Prostate gland (tissue), 2 donors: ENCODE data around the gene SLC24A4. TPM values are rescaled to one million over a fixed set of nuclear protein-coding genes. Genes with fewer than 3 reads are reported as not detected.

Experiments used
- DNase-seq: peaks from one replicate; pipeline ENCODE4 v3.0.0-alpha.2; 2019; ENCODE audit warnings: low spot score
- H3K27ac ChIP-seq, 2 donors: fragments of 200-600 bp; sonication (generic); 2 replicates each; pipeline ENCODE4 v1.5.1; 2017 to 2019
- H3K27me3 ChIP-seq: fragments of 200-600 bp; sonication (generic); replicated peaks from 2 replicates; pipeline ENCODE4 v1.5.1; 2019; ENCODE audit not compliant: insufficient read depth
- H3K36me3 ChIP-seq, 2 donors: fragments of 200-600 bp; sonication (generic); 1 replicate in 1 of 2; 2 replicates in 1 of 2; pipeline versions ENCODE4 v1.5.1 to v1.8.1; 2017 to 2019
- H3K4me1 ChIP-seq: fragments of 200-600 bp; sonication (generic); replicated peaks from 2 replicates; pipeline ENCODE4 v1.5.1; 2019
- H3K4me3 ChIP-seq, 2 donors: fragments of 200-600 bp; sonication (generic); 2 replicates each; pipeline ENCODE4 v1.5.1; 2017 to 2019
- H3K9me3 ChIP-seq: fragments of 200-600 bp; sonication (generic); 2 replicates; pipeline ENCODE4 v1.5.1; 2017
- CTCF ChIP-seq, 4 experiments: fragments of 200-600 bp in 2 of 4; fragments of 450-650 bp in 2 of 4; sonication (generic) in 2 of 4; IDR thresholded peaks; 1 replicate in 3 of 4; 2 replicates in 1 of 4; pipeline ENCODE4 v1.5.1; 2016 to 2019; ENCODE audit warnings: antibody characterized with exemption in 4 of 4, mild to moderate bottlenecking in 2 of 4, moderate library complexity in 2 of 4
- POLR2A ChIP-seq: fragments of 450-650 bp; IDR thresholded peaks from one replicate; pipeline ENCODE4 v1.6.1; 2016; ENCODE audit warnings: antibody characterized with exemption, mild to moderate bottlenecking
- POLR2AphosphoS5 ChIP-seq: sonication (generic); formaldehyde crosslinking; IDR thresholded peaks from one replicate; pipeline ENCODE4 v1.6.1; 2017; ENCODE audit warnings: antibody characterized with exemption
- WGBS: methylation state at CpG from one replicate; pipeline ENCODE4 v1.1.5; 2018; 5-methylcytosine and 5-hydroxymethylcytosine counted together
- intact Hi-C: fragments of 100-400 bp; cut with DNase I; formaldehyde crosslinking; loops from one replicate; pipeline ENCODE4 v1.14.2; 2022
- total RNA-seq, 2 donors: library from RNA; depleted of rRNA; stranded (reverse); fragments of >200 nt; gene quantifications; one replicate each; pipeline ENCODE4 v1.1.0, GENCODE V29; 2016

The SLC24A4 gene
- total RNA-seq, 2 donors from 2014 or later: 0.82 to 7.2 TPM

DNA sequence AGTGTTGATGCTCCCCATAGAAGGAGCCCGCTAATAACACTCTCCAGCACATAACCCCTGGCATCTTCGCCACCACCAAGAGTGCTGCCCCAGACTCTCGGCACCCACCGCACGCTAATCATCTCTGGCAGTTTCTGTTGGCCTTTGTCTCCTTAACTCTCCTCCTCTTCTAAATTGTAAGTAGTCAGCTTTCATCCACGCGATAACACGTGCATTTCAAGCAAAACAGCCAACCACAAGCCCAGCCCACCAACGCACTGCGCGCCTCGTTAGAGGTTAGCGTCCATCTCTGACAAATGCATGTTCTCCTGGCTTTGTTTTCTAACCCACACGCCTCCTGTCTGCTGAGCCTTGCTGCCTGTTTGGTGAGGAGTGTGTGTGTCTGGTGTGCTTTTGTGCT, 129.5 kb downstream of the SLC24A4 start:
- no peaks in the 10 kb centered on the region for H3K36me3 ChIP-seq

GRCh38 chr14:92453691-92454090, 130.7 kb downstream of the SLC24A4 start:
- Histone ChIP-seq H3K27ac (no peak overlapping the region), H3K27me3 (no peaks in the 10 kb centered on the region), H3K4me3 (no peak overlapping the region), H3K4me1 (no peaks in the 10 kb centered on the region), H3K36me3 (no peaks in the 10 kb centered on the region), H3K9me3 (no peaks in the 10 kb centered on the region)
- no peak for DNase-seq
- TF ChIP-seq POLR2A: no peak
- no peak for TF ChIP-seq POLR2AphosphoS5
- TF ChIP-seq CTCF (IDR thresholded peaks at IDR 0.05): no peak
- intact Hi-C loops: no loop called here
- WGBS: 88% methylated on average over 8 of the region's 8 CpGs

More for the DNA sequence above, 129.5 kb downstream of the SLC24A4 start:
- Histone ChIP-seq H3K4me3 (no peak overlapping the region), H3K4me1 (no peaks in the 10 kb centered on the region), H3K9me3 (no peaks in the 10 kb centered on the region), H3K27ac (no peak overlapping the region), H3K27me3 (no peaks in the 10 kb centered on the region)
- WGBS: 95% methylated on average over 14 of the region's 14 CpGs
- DNase-seq: no peak
- TF ChIP-seq POLR2AphosphoS5: no peak
- TF ChIP-seq CTCF (IDR thresholded peaks at IDR 0.05): no peak
- TF ChIP-seq POLR2A: no peak
- intact Hi-C loops: no loop called here

GRCh38 chr14:92455231-92455630, 132.3 kb downstream of the SLC24A4 start:
- no peak for TF ChIP-seq POLR2AphosphoS5
- TF ChIP-seq CTCF (IDR thresholded peaks at IDR 0.05): no peak
- no peak for TF ChIP-seq POLR2A
- no peak overlapping the region for H3K4me3 ChIP-seq
- intact Hi-C loops: loop anchor here (5.0 kb wide), 1 partner anchor 328 kb away; no protein-coding TSS in a partner anchor
- no peak overlapping the region for H3K27ac ChIP-seq
- H3K27me3 ChIP-seq: no peaks in the 10 kb centered on the region
- no peaks in the 10 kb centered on the region for H3K9me3 ChIP-seq
- WGBS: 98% methylated on average over 2 of the region's 2 CpGs
- no peaks in the 10 kb centered on the region for H3K4me1 ChIP-seq
- H3K36me3 ChIP-seq: no peaks in the 10 kb centered on the region
- DNase-seq: no peak

GRCh38 chr14:92456215-92457015, 133.4 kb downstream of the SLC24A4 start:
- WGBS: 69% methylated on average over 23 of the region's 23 CpGs

More at GRCh38 chr14:92456215-92457015, 133.4 kb downstream of the SLC24A4 start:
- TF ChIP-seq POLR2A (no peak), CTCF (IDR thresholded peaks at IDR 0.05) (peak in 3 of 4 experiments; percentile 52 to 69 (median 58))
- H3K27ac ChIP-seq: no peak overlapping the region
- H3K9me3 ChIP-seq: no peaks in the 10 kb centered on the region
- no peaks in the 10 kb centered on the region for H3K36me3 ChIP-seq
- no peak overlapping the region for H3K4me3 ChIP-seq
- H3K27me3 ChIP-seq: no peaks in the 10 kb centered on the region
- no peaks in the 10 kb centered on the region for H3K4me1 ChIP-seq
- intact Hi-C loops: loop anchor here (5.0 kb wide), 1 partner anchor 329 kb away; no protein-coding TSS in a partner anchor
- DNase-seq: peak; percentile 35
